Ishikawa (cell line): Measurements from ENCODE around the gene MEF2C.

Experiments used
- EGR1 ChIP-seq: IDR thresholded peaks from 2 replicates; pipeline ENCODE4 v1.6.1; 2012
- EP300 ChIP-seq: IDR thresholded peaks from 2 replicates; pipeline ENCODE4 v1.6.1; 2012; ENCODE audit warnings: borderline replicate concordance
- FOXM1 ChIP-seq: IDR thresholded peaks from 2 replicates; pipeline ENCODE4 v1.6.1; 2012; ENCODE audit warnings: low read depth, borderline replicate concordance
- TAF1 ChIP-seq: IDR thresholded peaks from 2 replicates; pipeline ENCODE4 v1.6.1; 2012; ENCODE audit warnings: low read depth, mild to moderate bottlenecking
- TCF12 ChIP-seq: IDR thresholded peaks from 2 replicates; pipeline ENCODE4 v1.6.1; 2012; ENCODE audit warnings: low read depth
- YY1 ChIP-seq: IDR thresholded peaks from 2 replicates; pipeline ENCODE4 v1.6.1; 2012; ENCODE audit warnings: low read depth
- TF ChIP-seq, protein P1 (sequence below): IDR thresholded peaks from 2 replicates; pipeline ENCODE4 v1.6.1; 2012; ENCODE audit warnings: low read depth, mild to moderate bottlenecking

DNA sequence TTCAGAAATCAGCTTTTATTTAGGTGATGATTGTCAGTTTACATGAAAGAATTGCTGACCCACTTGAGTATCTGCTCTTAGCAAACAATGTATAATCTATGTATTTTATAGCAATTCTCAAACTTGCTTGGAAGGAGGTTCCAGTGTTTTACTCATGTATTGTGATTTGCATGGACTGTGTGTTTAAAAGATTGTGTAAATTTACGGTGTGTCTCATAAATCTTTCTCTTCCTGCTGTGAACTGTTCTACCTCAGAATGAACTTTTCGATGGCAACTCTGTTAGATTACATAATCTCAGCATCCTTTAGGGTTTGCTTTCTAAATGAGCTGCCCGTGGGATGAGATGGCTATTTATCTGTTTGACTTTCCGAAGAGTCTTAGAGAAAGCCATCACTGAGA lies 122.5 kb downstream of the MEF2C start:
- no peak for TF ChIP-seq FOXM1
- no peak for TF ChIP-seq YY1
- no peak for TF ChIP-seq TCF12
- TF ChIP-seq EP300, result no peak
- TF ChIP-seq EGR1, result no peak
- TF ChIP-seq TAF1, result no peak
- TF ChIP-seq, protein P1, sequence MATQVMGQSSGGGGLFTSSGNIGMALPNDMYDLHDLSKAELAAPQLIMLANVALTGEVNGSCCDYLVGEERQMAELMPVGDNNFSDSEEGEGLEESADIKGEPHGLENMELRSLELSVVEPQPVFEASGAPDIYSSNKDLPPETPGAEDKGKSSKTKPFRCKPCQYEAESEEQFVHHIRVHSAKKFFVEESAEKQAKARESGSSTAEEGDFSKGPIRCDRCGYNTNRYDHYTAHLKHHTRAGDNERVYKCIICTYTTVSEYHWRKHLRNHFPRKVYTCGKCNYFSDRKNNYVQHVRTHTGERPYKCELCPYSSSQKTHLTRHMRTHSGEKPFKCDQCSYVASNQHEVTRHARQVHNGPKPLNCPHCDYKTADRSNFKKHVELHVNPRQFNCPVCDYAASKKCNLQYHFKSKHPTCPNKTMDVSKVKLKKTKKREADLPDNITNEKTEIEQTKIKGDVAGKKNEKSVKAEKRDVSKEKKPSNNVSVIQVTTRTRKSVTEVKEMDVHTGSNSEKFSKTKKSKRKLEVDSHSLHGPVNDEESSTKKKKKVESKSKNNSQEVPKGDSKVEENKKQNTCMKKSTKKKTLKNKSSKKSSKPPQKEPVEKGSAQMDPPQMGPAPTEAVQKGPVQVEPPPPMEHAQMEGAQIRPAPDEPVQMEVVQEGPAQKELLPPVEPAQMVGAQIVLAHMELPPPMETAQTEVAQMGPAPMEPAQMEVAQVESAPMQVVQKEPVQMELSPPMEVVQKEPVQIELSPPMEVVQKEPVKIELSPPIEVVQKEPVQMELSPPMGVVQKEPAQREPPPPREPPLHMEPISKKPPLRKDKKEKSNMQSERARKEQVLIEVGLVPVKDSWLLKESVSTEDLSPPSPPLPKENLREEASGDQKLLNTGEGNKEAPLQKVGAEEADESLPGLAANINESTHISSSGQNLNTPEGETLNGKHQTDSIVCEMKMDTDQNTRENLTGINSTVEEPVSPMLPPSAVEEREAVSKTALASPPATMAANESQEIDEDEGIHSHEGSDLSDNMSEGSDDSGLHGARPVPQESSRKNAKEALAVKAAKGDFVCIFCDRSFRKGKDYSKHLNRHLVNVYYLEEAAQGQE, result no peak
